GM19025 (cell line): ENCODE results near the gene ITPKB.

Experiments
- ATAC-seq: cut with Tn5 transposase; IDR thresholded peaks from one replicate; pipeline ENCODE4 v1.9.1; 2021; ENCODE audit warnings: mild to moderate bottlenecking, low read depth, moderate library complexity; ENCODE audit not compliant: unreplicated experiment

The ITPKB gene

GRCh38 chr1:226672339-226672762 lies 66.7 kb downstream of the ITPKB start:
- no peak for ATAC-seq

GRCh38 chr1:226671277-226671676 lies 67.8 kb downstream of the ITPKB start:
- no peak for ATAC-seq

- ATAC-seq: no peak
These were observed 69.0 kb downstream of the ITPKB start for GRCh38 chr1:226670073-226670472.

- ATAC-seq: no peak
These were observed 70.9 kb downstream of the ITPKB start for GRCh38 chr1:226668173-226668560.

- ATAC-seq: no peak
These were observed 72.4 kb downstream of the ITPKB start for GRCh38 chr1:226666692-226667091.

GRCh38 chr1:226666164-226666506 lies 72.9 kb downstream of the ITPKB start:
- no peak for ATAC-seq

GRCh38 chr1:226665505-226666163 lies 73.4 kb downstream of the ITPKB start:
- no peak for ATAC-seq

- no peak for ATAC-seq
These were observed 74.5 kb downstream of the ITPKB start for GRCh38 chr1:226664413-226665101.

GRCh38 chr1:226663327-226663704 lies 75.8 kb downstream of the ITPKB start:
- no peak for ATAC-seq

GRCh38 chr1:226662642-226663326 lies 76.3 kb downstream of the ITPKB start:
- peak; percentile 94 for ATAC-seq

GRCh38 chr1:226661965-226662364 lies 77.1 kb downstream of the ITPKB start:
- no peak for ATAC-seq

- ATAC-seq: no peak
These were observed 77.8 kb downstream of the ITPKB start for GRCh38 chr1:226661271-226661670.

- ATAC-seq: no peak
These were observed 78.5 kb downstream of the ITPKB start for GRCh38 chr1:226660410-226661182.

- ATAC-seq: no peak
These were observed 79.4 kb downstream of the ITPKB start for GRCh38 chr1:226659641-226660040.

- no peak for ATAC-seq
These were observed 79.9 kb downstream of the ITPKB start for GRCh38 chr1:226659136-226659535.

GRCh38 chr1:226658546-226659125 lies 80.4 kb downstream of the ITPKB start:
- no peak for ATAC-seq

GRCh38 chr1:226657895-226658545 lies 81.1 kb downstream of the ITPKB start:
- ATAC-seq: no peak

- no peak for ATAC-seq
These were observed 82.3 kb downstream of the ITPKB start for GRCh38 chr1:226656601-226657277.

- no peak for ATAC-seq
These were observed 82.9 kb downstream of the ITPKB start for GRCh38 chr1:226656201-226656600.
